Osteoblast (primary cell): ENCODE results near the gene TMEM204. TPM values are rescaled to one million over a fixed set of nuclear protein-coding genes. Genes with fewer than 3 reads are reported as not detected.

Experiments
- DNase-seq: peaks from one replicate; pipeline ENCODE4 v3.0.0; 2011; ENCODE audit warnings: low spot score, mixed read lengths; ENCODE audit not compliant: insufficient read length; ENCODE audit errors: missing footprints
- H2AFZ ChIP-seq: 2 replicates; pipeline ENCODE4 v1.6.0; 2011; ENCODE audit warnings: mild to moderate bottlenecking, low read length
- H3K27ac ChIP-seq: 2 replicates; pipeline ENCODE4 v1.5.1; 2011; ENCODE audit warnings: mild to moderate bottlenecking, low read depth, low read length, moderate library complexity
- H3K27me3 ChIP-seq: 2 replicates; pipeline ENCODE4 v1.6.0; 2012; ENCODE audit warnings: mild to moderate bottlenecking, control low read depth, inconsistent platforms, low read length, moderate library complexity; ENCODE audit not compliant: insufficient read depth
- H3K36me3 ChIP-seq: 2 replicates; pipeline ENCODE4 v1.5.1; 2011; ENCODE audit warnings: mild to moderate bottlenecking, low read length, control low read depth, moderate library complexity; ENCODE audit not compliant: insufficient read depth
- H3K4me1 ChIP-seq: 2 replicates; pipeline ENCODE4 v1.5.1; 2011; ENCODE audit warnings: mild to moderate bottlenecking, low read length, control low read depth, moderate library complexity; ENCODE audit not compliant: insufficient read depth
- H3K4me2 ChIP-seq: 2 replicates; pipeline ENCODE4 v1.6.0; 2011; ENCODE audit warnings: mild to moderate bottlenecking, low read length; ENCODE audit not compliant: insufficient read depth
- H3K4me3 ChIP-seq: fragments of 200-600 bp; sonication (generic); 3 replicates; pipeline ENCODE4 v1.5.1; 2012; ENCODE audit warnings: mild to moderate bottlenecking, low read length, inconsistent platforms; ENCODE audit not compliant: insufficient read depth
- H3K79me2 ChIP-seq: 2 replicates; pipeline ENCODE4 v1.6.0; 2012; ENCODE audit warnings: mild to moderate bottlenecking, low read length, control low read depth, inconsistent platforms; ENCODE audit not compliant: insufficient read depth
- H3K9me3 ChIP-seq: 2 replicates; pipeline ENCODE4 v1.5.1; 2011; ENCODE audit warnings: low read depth, low read length, control low read depth
- H4K20me1 ChIP-seq: 2 replicates; pipeline ENCODE4 v1.6.0; 2012; ENCODE audit warnings: mild to moderate bottlenecking, low read length, control low read depth; ENCODE audit not compliant: insufficient read depth
- total RNA-seq: library from RNA; depleted of rRNA; stranded (reverse); fragments of >200 nt; gene quantifications from 2 replicates; pipeline ENCODE4 v1.2.3, GENCODE V29; 2012
- TF ChIP-seq, protein P1 (sequence below): IDR thresholded peaks from 2 replicates; pipeline ENCODE4 v1.5.1; 2011; ENCODE audit warnings: mild to moderate bottlenecking, low read depth, low read length, moderate library complexity; ENCODE audit errors: extremely low read depth

TMEM204 gene
- total RNA-seq, 1 donor, result 8.3 TPM

DNA sequence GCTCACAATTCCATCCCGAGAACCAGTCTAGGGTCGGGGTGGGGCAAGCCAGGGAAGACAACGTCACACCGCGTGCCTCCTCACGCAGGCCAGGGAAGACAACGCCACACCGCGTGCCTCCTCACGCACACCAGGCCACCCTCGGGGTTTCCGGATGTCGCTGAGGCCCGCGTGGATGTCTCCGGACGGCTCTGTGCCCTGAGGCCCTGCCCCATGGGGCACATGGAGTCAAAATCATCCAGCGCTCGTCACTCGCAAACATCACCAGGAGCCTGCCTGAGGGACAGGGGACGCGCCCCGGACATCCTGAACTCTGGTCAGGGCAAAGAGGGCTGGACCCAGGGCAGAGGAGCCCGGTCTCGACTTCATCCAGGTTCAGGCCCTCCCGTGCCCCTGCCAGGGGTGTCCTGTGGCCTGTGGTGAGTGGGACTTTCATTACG, 3.7 kb downstream of the TMEM204 start:
- TF ChIP-seq, protein P1, sequence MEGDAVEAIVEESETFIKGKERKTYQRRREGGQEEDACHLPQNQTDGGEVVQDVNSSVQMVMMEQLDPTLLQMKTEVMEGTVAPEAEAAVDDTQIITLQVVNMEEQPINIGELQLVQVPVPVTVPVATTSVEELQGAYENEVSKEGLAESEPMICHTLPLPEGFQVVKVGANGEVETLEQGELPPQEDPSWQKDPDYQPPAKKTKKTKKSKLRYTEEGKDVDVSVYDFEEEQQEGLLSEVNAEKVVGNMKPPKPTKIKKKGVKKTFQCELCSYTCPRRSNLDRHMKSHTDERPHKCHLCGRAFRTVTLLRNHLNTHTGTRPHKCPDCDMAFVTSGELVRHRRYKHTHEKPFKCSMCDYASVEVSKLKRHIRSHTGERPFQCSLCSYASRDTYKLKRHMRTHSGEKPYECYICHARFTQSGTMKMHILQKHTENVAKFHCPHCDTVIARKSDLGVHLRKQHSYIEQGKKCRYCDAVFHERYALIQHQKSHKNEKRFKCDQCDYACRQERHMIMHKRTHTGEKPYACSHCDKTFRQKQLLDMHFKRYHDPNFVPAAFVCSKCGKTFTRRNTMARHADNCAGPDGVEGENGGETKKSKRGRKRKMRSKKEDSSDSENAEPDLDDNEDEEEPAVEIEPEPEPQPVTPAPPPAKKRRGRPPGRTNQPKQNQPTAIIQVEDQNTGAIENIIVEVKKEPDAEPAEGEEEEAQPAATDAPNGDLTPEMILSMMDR, result no peak
- Histone ChIP-seq H3K4me2 (no peak overlapping the region), H3K79me2 (peaks cover 43% of the 10 kb centered on the region), H3K36me3 (peaks cover 18% of the 10 kb centered on the region), H3K27ac (no peak overlapping the region), H3K27me3 (no peaks in the 10 kb centered on the region), H2AFZ (no peak overlapping the region), H3K4me1 (peaks cover 19% of the 10 kb centered on the region), H3K4me3 (no peak overlapping the region), H3K9me3 (no peaks in the 10 kb centered on the region), H4K20me1 (peaks cover 18% of the 10 kb centered on the region)
- DNase-seq, result peak; percentile 81

DNA sequence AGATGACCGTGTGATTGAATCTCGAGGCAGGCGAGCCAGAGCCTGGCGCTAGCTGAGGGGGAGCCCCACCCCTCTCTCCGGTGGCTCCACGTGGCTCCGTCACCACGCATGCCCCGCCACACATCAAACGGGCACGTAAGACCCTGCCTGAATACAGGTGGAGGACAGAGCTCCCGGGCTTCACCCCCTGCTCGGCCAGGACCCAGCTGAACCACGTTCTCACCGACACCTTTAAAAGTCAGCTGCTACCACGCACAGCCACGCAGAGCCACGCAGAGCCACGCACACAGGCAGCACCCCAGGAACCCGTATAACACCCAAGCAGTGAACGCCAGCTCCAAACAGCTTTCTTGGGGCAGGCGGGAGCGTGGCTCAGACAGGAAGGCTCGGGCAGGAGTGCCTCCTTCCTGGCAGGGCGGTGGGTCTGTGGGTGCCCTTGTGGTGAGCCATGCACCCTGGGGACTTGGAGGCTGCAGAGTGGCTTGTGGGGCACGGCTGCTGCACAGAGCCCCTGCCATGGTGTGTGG, 4.4 kb downstream of the TMEM204 start:
- Histone ChIP-seq H3K9me3 (no peaks in the 10 kb centered on the region), H3K36me3 (peaks cover 18% of the 10 kb centered on the region), H2AFZ (no peak overlapping the region), H3K4me2 (no peak overlapping the region), H4K20me1 (peaks cover 21% of the 10 kb centered on the region), H3K27me3 (no peaks in the 10 kb centered on the region), H3K4me1 (peaks cover 20% of the 10 kb centered on the region), H3K79me2 (peaks cover 43% of the 10 kb centered on the region), H3K4me3 (no peak overlapping the region), H3K27ac (no peak overlapping the region)
- DNase-seq, result no peak
- TF ChIP-seq, protein P1, result no peak

DNA sequence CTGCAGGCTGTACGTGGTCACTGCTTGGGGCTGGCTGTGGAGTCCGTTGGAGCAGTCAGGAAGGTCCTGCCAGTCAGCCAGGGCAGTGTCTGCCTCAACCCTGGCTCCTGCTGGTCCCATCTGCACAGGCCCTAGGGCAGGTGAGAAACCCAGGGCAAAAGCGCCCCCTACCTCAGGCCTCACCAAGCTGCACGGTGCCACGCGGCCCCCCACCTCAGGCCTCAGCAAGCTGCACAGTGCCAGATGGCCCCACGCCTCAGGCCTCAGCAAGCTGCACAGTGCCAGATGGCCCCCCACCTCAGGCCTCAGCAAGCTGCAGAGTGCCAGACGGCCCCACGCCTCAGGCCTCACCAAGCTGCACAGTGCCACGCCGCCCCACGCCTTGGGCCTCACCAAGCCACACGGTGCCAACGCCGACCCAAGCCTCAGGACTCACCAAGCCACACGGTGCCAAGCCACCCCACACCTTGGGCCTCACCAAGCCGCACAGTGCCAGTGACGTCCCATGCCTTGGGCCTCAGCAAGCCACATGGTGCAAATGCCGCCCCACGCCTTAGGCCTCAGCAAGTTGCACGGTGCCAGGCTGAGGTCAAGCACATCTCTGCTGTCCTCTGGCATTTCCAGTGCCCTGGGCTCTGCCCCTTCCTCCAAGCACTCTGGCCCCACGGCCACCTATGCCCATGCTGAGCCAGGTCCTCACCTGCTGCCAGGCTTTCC, 5.5 kb downstream of the TMEM204 start:
- TF ChIP-seq, protein P1, result no peak
- peaks cover 18% of the 10 kb centered on the region for H3K36me3 ChIP-seq
- H3K9me3 ChIP-seq, result no peaks in the 10 kb centered on the region
- peak; percentile 85 for DNase-seq
- no peak overlapping the region for H2AFZ ChIP-seq
- peaks cover 24% of the 10 kb centered on the region for H4K20me1 ChIP-seq
- H3K4me1 ChIP-seq, result peaks cover 21% of the 10 kb centered on the region
- H3K4me3 ChIP-seq, result no peak overlapping the region
- peaks cover 41% of the 10 kb centered on the region for H3K79me2 ChIP-seq
- no peak overlapping the region for H3K27ac ChIP-seq
- no peaks in the 10 kb centered on the region for H3K27me3 ChIP-seq
- H3K4me2 ChIP-seq, result no peak overlapping the region

DNA sequence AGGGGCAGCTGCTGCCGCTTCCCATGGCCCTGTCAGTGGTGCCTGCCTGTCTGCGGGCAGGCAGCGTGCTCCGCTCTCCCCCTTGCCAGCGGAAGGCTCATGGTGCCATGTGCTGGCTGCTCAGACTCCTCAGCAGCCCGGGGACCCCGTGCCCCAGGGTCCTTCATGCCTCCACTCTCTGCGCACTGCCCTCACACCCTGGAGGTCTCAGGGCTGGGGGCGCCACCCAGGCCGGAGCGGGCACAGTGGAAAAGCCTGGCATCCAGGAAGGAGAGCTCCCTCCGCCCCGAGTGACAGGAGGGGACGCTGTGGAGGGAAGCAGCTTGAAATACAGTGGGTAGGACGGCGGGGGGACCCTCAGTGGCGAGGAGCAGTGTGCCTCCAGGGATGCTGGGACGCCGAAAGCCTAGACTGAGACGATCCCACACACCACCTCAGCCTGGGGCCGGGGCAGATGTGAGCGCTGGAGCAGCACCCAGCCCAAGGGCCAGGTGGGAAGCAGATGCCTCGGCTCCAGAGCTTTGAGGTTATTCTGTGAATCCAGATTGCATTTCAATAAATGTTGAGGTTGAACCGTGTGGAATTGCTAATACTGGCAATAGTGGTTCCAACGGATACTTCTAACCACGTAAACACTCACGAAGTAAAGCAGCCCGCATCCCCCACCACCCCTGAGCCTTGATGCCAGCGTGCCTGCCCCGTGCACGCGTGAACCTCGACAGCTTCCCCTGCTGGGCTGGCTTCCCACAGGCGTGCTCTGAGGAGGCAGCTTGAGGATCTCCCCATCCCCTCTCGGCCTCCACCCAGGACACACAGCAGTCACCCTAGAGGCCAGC, 6.5 kb downstream of the TMEM204 start:
- H3K27me3 ChIP-seq, result no peaks in the 10 kb centered on the region
- DNase-seq, result no peak
- TF ChIP-seq, protein P1, result no peak
- no peak overlapping the region for H3K27ac ChIP-seq
- H3K4me2 ChIP-seq, result no peak overlapping the region
- H3K36me3 ChIP-seq, result peaks cover 18% of the 10 kb centered on the region
- H3K4me1 ChIP-seq, result peaks cover 14% of the 10 kb centered on the region
- H3K4me3 ChIP-seq, result no peak overlapping the region
- H3K79me2 ChIP-seq, result peaks cover 31% of the 10 kb centered on the region
- H4K20me1 ChIP-seq, result peaks cover 24% of the 10 kb centered on the region
- no peak overlapping the region for H2AFZ ChIP-seq
- H3K9me3 ChIP-seq, result no peaks in the 10 kb centered on the region
